Measurements from ENCODE around the gene CACNG1.
"Not testable (repeated sequence)": the region's sequence is repeated elsewhere in the genome, so short reads cannot be mapped to it uniquely, and the experiment has no call there.

The CACNG1 gene

DNA sequence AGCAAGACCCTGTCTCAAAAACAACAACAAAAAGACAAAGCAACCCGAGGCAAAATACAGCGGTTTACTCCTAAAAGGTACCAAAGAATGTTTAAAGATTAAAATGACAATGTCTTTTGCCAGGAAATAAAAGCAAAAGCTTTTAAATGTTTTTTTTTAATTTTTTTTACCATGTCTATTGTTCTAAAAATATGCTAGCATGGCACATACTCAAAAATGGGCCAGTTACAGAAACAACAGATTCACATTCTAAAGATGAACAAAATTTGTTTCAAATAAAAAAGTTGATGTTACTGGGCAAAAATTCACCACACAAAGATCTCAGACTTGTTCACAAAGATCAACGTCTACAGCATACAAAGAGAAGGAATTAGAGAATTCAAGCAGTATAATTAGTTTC is 41.1 kb downstream of the CACNG1 start:
- no peak for DNase-seq (ENCODE audit: low read depth)
- TF ChIP-seq, protein P1, sequence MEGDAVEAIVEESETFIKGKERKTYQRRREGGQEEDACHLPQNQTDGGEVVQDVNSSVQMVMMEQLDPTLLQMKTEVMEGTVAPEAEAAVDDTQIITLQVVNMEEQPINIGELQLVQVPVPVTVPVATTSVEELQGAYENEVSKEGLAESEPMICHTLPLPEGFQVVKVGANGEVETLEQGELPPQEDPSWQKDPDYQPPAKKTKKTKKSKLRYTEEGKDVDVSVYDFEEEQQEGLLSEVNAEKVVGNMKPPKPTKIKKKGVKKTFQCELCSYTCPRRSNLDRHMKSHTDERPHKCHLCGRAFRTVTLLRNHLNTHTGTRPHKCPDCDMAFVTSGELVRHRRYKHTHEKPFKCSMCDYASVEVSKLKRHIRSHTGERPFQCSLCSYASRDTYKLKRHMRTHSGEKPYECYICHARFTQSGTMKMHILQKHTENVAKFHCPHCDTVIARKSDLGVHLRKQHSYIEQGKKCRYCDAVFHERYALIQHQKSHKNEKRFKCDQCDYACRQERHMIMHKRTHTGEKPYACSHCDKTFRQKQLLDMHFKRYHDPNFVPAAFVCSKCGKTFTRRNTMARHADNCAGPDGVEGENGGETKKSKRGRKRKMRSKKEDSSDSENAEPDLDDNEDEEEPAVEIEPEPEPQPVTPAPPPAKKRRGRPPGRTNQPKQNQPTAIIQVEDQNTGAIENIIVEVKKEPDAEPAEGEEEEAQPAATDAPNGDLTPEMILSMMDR (IDR thresholded peaks at IDR 0.05; ENCODE audit: insufficient read depth, low read depth, low read length, missing control alignments) = no peak
- H3K4me3 ChIP-seq (ENCODE audit: low read length) = no peak overlapping the region

DNA sequence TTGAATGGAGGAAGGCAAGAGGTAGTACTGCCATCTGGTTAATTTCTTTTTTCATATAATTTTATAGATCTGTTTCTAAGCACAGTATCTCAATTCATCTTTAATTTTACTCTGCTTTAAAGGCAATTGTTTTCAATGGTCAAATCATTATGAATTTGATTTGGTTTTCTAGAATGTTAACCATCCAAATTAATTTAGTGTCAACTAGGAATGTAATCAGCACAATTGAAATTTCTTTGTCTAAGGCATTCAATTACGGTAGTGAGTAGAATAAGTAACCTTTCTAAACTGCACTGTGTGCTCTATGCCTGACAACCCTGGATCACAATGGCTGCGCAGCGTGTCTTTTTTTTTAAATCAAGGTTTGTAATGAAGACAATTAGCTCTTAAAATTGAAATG is 44.3 kb downstream of the CACNG1 start:
- DNase-seq (ENCODE audit: low read depth) = no peak
- H3K4me3 ChIP-seq (ENCODE audit: low read length) = no peak overlapping the region
- TF ChIP-seq, protein P1 (IDR thresholded peaks at IDR 0.05; ENCODE audit: insufficient read depth, low read depth, low read length, missing control alignments) = no peak

DNA sequence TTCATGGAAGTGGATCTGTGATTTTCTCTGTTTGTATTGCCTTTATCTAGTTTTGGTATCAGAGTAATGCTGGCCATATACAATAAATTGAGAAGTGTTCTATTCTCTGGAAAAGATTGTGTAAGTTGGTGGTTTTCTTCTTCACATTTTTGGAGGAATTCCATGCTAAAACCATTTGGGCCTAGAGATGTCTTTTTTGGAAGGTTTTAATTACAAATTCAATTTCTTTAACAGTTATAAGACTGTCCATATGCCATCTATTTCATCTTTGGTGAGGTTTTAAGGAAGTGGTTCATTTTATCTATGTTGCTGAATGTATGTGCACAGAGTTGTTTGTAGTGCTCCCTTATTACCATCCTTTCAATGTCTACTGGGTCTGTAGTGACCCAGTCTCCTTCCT is 46.0 kb downstream of the CACNG1 start:
- no peak for DNase-seq (ENCODE audit: low read depth)
- no peak overlapping the region for H3K4me3 ChIP-seq (ENCODE audit: low read length)
- TF ChIP-seq, protein P1 (IDR thresholded peaks at IDR 0.05; ENCODE audit: insufficient read depth, low read depth, low read length, missing control alignments) = no peak

DNA sequence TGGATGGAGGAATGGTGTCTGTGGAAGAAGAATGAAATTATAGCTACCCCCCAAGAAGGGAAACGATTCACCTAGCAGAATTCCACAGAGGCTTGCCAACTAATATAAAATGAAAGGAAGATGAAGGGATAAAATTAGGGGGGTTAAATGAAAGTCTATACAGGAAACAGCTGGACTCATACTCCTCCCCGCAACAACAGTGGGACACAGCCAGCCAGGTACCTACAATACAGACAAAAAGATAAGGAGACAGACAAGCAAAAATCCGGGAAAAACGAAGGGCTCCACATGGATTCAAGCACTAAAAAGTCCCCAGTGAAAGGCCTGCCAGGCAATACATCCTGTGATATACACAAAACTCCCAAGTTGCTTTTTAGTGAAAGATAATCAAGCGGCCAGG is 47.9 kb downstream of the CACNG1 start:
- TF ChIP-seq, protein P1 (IDR thresholded peaks at IDR 0.05; ENCODE audit: insufficient read depth, low read depth, low read length, missing control alignments) = no peak

DNA sequence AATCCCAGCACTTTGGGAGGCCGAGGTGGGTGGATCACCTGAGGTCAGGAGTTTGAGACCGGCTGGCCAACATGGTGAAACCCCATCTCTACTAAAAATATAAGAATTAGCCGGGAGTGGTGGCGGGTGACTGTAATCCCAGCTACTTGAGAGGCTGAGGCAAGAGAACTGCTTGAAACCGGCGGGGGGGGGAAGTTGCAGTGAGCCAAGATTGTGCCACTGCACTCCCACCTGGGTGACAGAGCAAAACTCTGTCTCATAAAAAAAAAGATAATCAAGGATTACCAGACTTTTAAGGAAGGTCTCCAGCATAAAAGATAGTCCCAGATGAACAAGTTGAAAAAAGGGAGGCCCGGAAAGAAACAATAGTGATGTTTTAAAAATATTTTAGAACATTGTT is 48.4 kb downstream of the CACNG1 start:
- not testable (repeated sequence) for DNase-seq (ENCODE audit: low read depth); H3K4me3 ChIP-seq (ENCODE audit: low read length)

More for the DNA sequence above, 47.9 kb downstream of the CACNG1 start:
- no peak overlapping the region for H3K4me3 ChIP-seq (ENCODE audit: low read length)
- DNase-seq (ENCODE audit: low read depth) = no peak

DNA sequence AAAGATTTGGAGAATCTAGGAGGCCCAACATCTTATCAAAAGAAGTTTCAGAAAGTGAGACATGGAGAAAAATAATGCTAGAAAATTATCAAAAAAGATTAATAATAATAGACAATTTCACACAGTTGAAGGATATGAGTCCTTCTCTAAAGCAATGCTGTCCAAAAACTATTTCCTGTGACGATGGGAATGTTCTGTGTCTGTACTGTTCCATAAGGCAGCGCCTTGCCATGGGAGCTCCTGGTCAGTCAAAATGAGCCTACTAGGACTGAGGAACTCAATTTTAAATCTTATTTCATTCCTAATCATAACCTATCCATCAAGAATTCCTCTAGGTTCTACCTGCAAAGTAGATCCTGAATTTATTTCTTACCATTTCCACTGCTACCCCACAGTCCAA is 49.0 kb downstream of the CACNG1 start:
- TF ChIP-seq, protein P1 (IDR thresholded peaks at IDR 0.05; ENCODE audit: insufficient read depth, low read depth, low read length, missing control alignments) = no peak
- no peak overlapping the region for H3K4me3 ChIP-seq (ENCODE audit: low read length)
- no peak for DNase-seq (ENCODE audit: low read depth)

DNA sequence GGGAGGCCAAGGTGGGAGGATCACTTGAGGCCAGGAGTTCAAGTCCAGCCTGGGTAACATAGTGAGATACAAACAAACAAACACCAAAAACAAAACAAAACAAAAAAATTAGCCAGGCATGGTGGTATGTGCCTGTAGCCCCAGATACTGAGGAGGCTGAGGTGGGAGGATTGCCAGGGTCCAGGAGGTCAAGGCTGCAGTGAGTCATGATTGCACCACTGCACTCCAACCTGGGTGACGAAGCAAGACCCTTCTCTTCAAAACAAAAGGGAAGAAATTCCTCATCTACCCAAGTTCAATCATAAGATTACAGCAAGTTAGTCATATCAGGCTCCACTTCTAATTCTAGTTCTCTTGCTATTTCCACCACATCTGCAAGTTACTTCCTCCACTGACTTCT is 50.9 kb downstream of the CACNG1 start:
- H3K4me3 ChIP-seq (ENCODE audit: low read length) = not testable (repeated sequence)
- DNase-seq (ENCODE audit: low read depth) = peak; percentile 3

DNA sequence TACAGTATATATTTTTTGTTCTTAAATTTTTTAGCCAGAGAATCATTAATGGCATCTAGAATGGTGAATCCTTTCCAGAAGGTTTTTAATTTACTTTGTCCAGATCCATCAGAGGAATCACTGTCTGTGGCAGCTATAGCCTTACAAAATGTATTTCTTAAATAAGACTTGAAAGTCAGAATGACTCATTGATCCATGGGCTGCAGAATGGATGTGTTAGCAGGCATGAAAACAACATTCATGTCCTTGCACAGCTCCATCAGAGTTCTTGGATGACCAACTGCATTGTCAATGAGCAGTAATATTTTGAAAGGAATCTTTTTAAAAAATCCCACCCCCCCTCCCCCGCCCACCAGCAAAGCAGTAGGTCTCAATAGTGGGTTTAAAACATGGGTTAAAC is 51.4 kb downstream of the CACNG1 start:
- peak; percentile 66 for DNase-seq (ENCODE audit: low read depth)
- TF ChIP-seq, protein P1 (IDR thresholded peaks at IDR 0.05; ENCODE audit: insufficient read depth, low read depth, low read length, missing control alignments) = no peak
- H3K4me3 ChIP-seq (ENCODE audit: low read length) = no peak overlapping the region
